Measurements from ENCODE around the gene PRR14.
A peak's percentile ranks its signal among the peaks of the same experiment; 100 is the strongest.
"Not testable (repeated sequence)": the region's sequence is repeated elsewhere in the genome, so short reads cannot be mapped to it uniquely, and the experiment has no call there.

Gene PRR14

DNA sequence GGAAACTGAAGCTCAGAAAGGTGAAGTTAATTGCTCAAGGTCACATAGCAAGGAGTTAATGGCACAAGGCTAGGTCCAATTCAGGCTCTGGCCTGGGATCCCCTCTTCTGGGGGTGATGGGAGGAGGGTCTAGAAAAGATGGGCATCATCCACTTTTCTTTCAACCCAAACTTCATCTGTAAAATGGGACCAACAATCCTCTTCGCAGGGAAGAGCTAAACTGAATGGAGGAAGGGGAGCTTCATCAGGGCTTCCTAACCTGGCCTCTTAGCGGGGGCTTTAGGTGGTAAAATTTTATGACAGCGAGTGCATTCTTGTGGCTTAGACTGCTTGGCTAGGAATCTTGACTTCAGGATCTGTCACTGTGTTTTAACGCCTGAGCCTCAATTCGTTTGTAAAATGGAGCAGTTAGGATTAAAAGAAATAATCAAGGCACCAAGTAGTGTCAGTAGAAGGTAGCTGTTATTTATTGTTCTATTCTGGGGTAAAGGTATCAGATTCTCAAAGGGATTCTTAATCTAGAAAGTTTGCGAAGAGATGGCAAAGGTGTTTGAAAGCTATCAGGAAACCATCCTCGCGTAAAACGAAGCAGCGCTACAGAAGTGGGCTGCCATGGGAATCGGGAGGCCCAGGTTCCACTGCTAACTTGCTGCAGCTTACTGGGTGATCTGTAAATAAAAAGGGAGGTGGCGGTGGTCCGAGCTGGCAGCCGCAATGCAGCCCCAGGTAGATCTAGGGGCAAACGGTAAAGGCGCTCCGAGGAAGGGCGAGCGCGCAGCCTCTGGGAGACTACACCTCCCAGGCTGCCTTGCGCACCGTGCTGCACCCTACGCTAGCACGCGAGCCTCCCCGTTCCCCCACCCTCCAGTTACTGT lies 46.7 kb downstream of the PRR14 start:
- Histone ChIP-seq H3K27ac (ENCODE audit: low read depth, low read length, severe bottlenecking) (peak overlapping the region; percentile 100), H3K4me1 (ENCODE audit: control insufficient read depth, insufficient read depth, low read length, poor library complexity, severe bottlenecking) (peaks cover 23% of the 10 kb centered on the region), H3K4me3 (ENCODE audit: extremely low read depth, insufficient read depth, low read length, poor library complexity, severe bottlenecking) (peak overlapping the region; percentile 94), H3K9me3 (ENCODE audit: control insufficient read depth, low read length) (no peaks in the 10 kb centered on the region), H3K36me3 (ENCODE audit: control insufficient read depth, insufficient read depth, low read length) (peaks cover 14% of the 10 kb centered on the region)
- WGBS, 2 experiments (ENCODE audit: insufficient coverage in 2 of 2) = 19 to 22% methylated on average over 18 to 23 of the region's 26 CpGs

DNA sequence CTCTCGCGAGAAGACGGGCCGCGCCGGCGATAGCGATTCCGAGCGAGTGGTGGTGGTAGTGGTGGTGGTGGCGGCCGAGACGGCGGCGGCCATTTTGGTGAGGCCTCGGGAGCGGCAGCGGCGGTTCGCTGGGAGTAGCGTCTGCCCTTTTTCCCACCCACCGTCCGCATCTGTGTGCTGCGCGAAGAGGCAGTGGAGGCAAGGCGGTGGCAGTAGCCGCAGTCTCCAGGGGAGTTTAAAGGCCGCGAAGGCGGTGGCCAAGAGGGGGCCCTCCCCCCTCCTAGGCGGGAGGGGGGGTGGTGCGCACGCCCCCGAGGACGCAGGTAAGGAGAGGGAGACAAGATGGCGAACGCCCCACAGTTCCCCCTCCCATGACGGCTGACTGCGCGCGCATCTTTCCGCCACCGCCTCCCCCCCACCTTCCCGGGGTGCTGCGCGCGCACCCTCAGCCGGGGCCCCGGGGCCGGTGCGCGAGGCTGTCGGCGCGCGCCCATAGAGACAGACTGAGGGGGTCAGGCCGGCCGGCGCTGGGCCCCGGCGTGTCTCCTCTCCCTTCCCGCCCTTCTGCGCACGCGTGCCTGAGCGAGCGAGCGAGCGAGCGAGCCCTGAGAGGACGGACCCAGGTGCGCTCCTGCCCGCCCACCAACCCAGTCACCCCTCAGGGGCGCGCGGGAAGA lies 47.5 kb downstream of the PRR14 start:
- 0% methylated on average over 30 to 45 of the region's 76 CpGs for WGBS, 2 experiments (ENCODE audit: insufficient coverage in 2 of 2)
- H3K9me3 ChIP-seq (ENCODE audit: control insufficient read depth, low read length) = no peaks in the 10 kb centered on the region
- peaks cover 20% of the 10 kb centered on the region for H3K36me3 ChIP-seq (ENCODE audit: control insufficient read depth, insufficient read depth, low read length)
- H3K4me3 ChIP-seq (ENCODE audit: extremely low read depth, insufficient read depth, low read length, poor library complexity, severe bottlenecking) = peak overlapping the region; percentile 94
- peak overlapping the region; percentile 100 for H3K27ac ChIP-seq (ENCODE audit: low read depth, low read length, severe bottlenecking)
- peaks cover 23% of the 10 kb centered on the region for H3K4me1 ChIP-seq (ENCODE audit: control insufficient read depth, insufficient read depth, low read length, poor library complexity, severe bottlenecking)

DNA sequence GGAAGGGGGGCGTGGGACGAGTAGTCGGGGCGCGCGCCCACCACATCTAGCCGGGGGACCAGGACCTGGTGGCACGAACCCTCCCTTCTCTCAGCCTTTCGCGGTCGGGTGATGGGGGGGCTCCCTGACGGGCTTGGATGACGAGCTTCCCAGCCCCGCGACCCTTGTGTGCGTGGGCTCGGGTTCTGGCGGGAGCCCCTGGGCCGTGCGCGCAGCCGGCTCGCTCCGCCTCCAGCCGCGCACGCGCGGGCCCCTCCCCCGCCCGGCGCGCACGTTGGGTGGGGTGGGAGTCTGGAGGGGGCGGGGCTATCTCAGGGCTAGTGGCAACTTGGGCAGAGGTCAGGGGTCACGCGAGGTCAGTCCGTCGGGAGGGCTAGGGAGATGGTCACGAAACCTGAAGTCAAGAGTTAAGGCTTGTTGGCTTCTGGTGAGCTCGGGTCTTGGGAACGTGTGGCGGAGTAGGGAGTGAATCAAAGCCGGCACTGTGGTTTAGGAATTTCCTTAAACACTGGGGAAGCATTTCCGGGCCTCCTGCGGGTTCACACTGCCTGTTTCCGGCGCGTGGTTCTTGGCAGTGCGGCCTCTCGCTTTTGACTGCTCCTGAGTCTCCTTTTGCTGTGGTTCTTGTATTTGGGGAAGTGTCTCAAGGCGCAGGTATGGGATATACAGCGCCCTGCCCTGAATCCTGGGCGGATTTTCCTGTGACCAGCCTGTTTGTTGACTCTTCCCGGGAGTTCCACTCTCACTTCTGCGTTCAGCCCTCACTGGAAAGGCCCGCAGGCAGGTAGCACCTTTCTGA lies 48.3 kb downstream of the PRR14 start, which contains the start of gene SRCAP:
Gene SRCAP, plus strand, starts transcription at position 356 of the 799 bp plus-strand sequence. CDS start 1,654 bp downstream, outside the sequence.
- Histone ChIP-seq H3K4me1 (ENCODE audit: control insufficient read depth, insufficient read depth, low read length, poor library complexity, severe bottlenecking) (peaks cover 23% of the 10 kb centered on the region), H3K36me3 (ENCODE audit: control insufficient read depth, insufficient read depth, low read length) (peaks cover 28% of the 10 kb centered on the region), H3K9me3 (ENCODE audit: control insufficient read depth, low read length) (no peaks in the 10 kb centered on the region), H3K27ac (ENCODE audit: low read depth, low read length, severe bottlenecking) (peak within 1 kb of the TSS; percentile 100), H3K4me3 (ENCODE audit: extremely low read depth, insufficient read depth, low read length, poor library complexity, severe bottlenecking) (peak within 1 kb of the TSS; percentile 94)
- 1% methylated on average over 24 to 41 of the region's 57 CpGs for WGBS, 2 experiments (ENCODE audit: insufficient coverage in 2 of 2)

DNA sequence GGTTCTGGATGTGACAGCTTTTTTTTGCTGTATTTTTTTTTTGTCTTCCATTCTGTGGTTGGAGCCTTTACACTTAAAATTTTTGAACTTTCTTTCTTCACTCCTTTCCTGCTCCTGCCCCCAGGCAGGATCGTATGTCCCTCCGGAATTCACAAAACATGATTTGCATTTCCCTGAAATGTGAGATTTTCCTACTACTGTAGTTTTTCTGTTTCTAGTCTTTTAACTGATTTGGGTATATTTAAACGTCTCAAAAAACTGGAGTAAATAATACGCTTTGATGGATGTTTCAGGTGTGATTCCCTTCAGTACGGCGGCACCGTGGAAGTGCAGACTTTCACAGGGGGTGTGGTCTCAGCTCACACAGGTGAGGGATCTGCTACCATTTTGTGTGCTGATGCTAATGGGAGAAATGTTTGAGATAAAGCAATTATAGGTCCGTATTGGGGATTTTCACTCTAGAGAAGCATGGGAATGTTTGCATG lies 48.9 kb downstream of the PRR14 start:
- WGBS, 2 experiments (ENCODE audit: insufficient coverage in 2 of 2) = 68 to 72% methylated on average over 6 of the region's 8 CpGs
- peak overlapping the region; percentile 100 for H3K27ac ChIP-seq (ENCODE audit: low read depth, low read length, severe bottlenecking)
- H3K9me3 ChIP-seq (ENCODE audit: control insufficient read depth, low read length) = no peaks in the 10 kb centered on the region
- peaks cover 34% of the 10 kb centered on the region for H3K36me3 ChIP-seq (ENCODE audit: control insufficient read depth, insufficient read depth, low read length)
- H3K4me1 ChIP-seq (ENCODE audit: control insufficient read depth, insufficient read depth, low read length, poor library complexity, severe bottlenecking) = peaks cover 23% of the 10 kb centered on the region
- peak overlapping the region; percentile 94 for H3K4me3 ChIP-seq (ENCODE audit: extremely low read depth, insufficient read depth, low read length, poor library complexity, severe bottlenecking)

DNA sequence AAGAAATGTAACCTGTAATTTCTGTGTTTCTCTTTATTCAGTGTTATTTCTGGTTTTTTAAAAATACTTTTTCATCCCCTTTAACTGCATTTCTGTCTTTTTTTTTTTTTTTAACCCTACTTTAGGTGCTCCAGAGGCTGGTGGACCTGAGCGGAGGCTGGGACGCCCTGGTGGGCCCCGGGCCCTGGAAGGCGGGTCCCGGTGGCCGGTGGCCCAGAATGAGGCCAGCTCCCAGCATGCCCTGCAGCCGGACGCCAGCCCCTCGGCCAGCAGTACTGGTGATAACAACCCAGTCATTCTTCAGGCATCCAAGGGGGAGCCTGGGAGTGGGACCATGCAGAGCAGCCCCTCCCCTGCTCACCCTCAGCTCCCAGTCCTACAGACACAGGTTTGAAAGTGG lies 49.7 kb downstream of the PRR14 start:
- peak overlapping the region; percentile 94 for H3K4me3 ChIP-seq (ENCODE audit: extremely low read depth, insufficient read depth, low read length, poor library complexity, severe bottlenecking)
- peak overlapping the region; percentile 80 for H3K27ac ChIP-seq (ENCODE audit: low read depth, low read length, severe bottlenecking)
- WGBS, 2 experiments (ENCODE audit: insufficient coverage in 2 of 2) = 63% methylated on average over 8 to 9 of the region's 9 CpGs

DNA sequence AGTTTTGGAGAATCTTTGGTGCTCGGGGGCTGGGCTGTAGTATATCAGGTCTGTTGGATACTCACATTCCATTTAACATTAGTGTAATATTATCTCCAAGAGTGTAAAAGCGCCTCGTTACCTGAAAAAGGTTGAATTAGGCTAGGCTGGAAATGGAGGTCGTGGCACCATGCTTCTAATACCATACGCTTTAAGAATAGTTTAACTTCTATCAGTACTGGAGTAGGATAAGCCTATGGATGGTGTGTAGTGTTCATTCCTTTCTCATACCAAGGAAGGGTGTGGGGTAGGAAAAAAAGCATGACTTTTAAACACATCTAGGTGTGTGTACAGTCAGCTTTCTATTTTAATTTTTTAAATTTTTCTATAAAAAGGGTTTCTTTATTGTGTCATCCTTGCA lies 50.2 kb downstream of the PRR14 start:
- peak overlapping the region; percentile 14 for H3K4me3 ChIP-seq (ENCODE audit: extremely low read depth, insufficient read depth, low read length, poor library complexity, severe bottlenecking)
- peak overlapping the region; percentile 80 for H3K27ac ChIP-seq (ENCODE audit: low read depth, low read length, severe bottlenecking)
- WGBS, 2 experiments (ENCODE audit: insufficient coverage in 2 of 2) = no CpG with 5 or more reads among the region's 5 CpGs
- peaks cover 47% of the 10 kb centered on the region for H3K36me3 ChIP-seq (ENCODE audit: control insufficient read depth, insufficient read depth, low read length)
- H3K9me3 ChIP-seq (ENCODE audit: control insufficient read depth, low read length) = no peaks in the 10 kb centered on the region
- H3K4me1 ChIP-seq (ENCODE audit: control insufficient read depth, insufficient read depth, low read length, poor library complexity, severe bottlenecking) = peaks cover 20% of the 10 kb centered on the region

More for the DNA sequence above, 49.7 kb downstream of the PRR14 start:
- Histone ChIP-seq H3K9me3 (ENCODE audit: control insufficient read depth, low read length) (no peaks in the 10 kb centered on the region), H3K36me3 (ENCODE audit: control insufficient read depth, insufficient read depth, low read length) (peaks cover 43% of the 10 kb centered on the region), H3K4me1 (ENCODE audit: control insufficient read depth, insufficient read depth, low read length, poor library complexity, severe bottlenecking) (peaks cover 20% of the 10 kb centered on the region)

DNA sequence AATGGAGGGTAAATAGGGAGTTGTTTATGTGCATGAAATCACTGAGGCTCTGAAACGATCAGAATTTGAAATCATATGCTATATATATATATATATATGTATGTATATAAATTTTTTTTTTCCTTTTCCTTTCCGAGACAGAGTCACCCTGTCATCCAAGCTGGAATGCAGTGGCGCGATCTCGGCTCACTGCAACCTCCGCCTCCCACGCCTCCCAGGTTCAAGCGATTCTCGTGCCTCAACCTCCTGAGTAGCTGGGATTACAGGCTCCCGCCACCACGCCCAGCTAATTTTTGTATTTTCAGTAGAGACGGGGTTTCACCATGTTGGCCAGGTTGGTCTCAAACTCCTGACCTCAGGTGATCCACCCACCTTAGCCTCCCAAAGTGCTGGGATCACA lies 52.3 kb downstream of the PRR14 start:
- H3K4me1 ChIP-seq (ENCODE audit: control insufficient read depth, insufficient read depth, low read length, poor library complexity, severe bottlenecking) = peaks cover 20% of the 10 kb centered on the region
- 96 to 98% methylated on average over 9 to 11 of the region's 12 CpGs for WGBS, 2 experiments (ENCODE audit: insufficient coverage in 2 of 2)
- peaks cover 68% of the 10 kb centered on the region for H3K36me3 ChIP-seq (ENCODE audit: control insufficient read depth, insufficient read depth, low read length)
- not testable (repeated sequence) for H3K27ac ChIP-seq (ENCODE audit: low read depth, low read length, severe bottlenecking); H3K9me3 ChIP-seq (ENCODE audit: control insufficient read depth, low read length); H3K4me3 ChIP-seq (ENCODE audit: extremely low read depth, insufficient read depth, low read length, poor library complexity, severe bottlenecking)

DNA sequence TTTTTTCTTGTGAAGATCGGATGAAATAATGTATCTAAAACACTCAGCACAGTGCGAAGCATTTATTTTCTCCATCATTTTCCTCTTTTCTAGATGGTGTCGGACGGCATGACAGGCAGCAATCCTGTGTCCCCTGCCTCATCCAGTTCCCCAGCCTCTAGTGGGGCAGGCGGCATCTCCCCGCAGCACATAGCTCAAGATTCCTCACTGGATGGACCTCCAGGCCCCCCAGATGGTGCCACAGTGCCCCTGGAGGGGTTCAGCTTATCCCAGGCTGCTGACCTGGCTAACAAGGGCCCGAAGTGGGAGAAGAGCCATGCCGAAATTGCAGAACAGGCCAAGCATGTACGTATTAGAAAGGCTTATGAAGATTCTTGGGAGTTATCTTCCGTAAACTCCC lies 53.2 kb downstream of the PRR14 start:
- peaks cover 77% of the 10 kb centered on the region for H3K36me3 ChIP-seq (ENCODE audit: control insufficient read depth, insufficient read depth, low read length)
- no peak overlapping the region for H3K4me3 ChIP-seq (ENCODE audit: extremely low read depth, insufficient read depth, low read length, poor library complexity, severe bottlenecking)
- 86 to 97% methylated on average over 7 to 9 of the region's 10 CpGs for WGBS, 2 experiments (ENCODE audit: insufficient coverage in 2 of 2)
- H3K27ac ChIP-seq (ENCODE audit: low read depth, low read length, severe bottlenecking) = no peak overlapping the region
- peaks cover 20% of the 10 kb centered on the region for H3K4me1 ChIP-seq (ENCODE audit: control insufficient read depth, insufficient read depth, low read length, poor library complexity, severe bottlenecking)
- no peaks in the 10 kb centered on the region for H3K9me3 ChIP-seq (ENCODE audit: control insufficient read depth, low read length)
